Cardiac fibroblast (primary cell): Measurements from ENCODE around the gene LPCAT3.

Source experiments
- DNase-seq, 2 donors: peaks; one replicate each; pipeline versions ENCODE4 v3.0.0 to v3.0.0-alpha.2; 2010; ENCODE audit warnings: low read depth in 2 of 2
- H3K4me3 ChIP-seq, 2 donors: replicated peaks in 1 of 2; 1 replicate in 1 of 2; 2 replicates in 1 of 2; pipeline ENCODE4 v1.5.1; 2011; ENCODE audit warnings: low read depth in 2 of 2, low read length in 2 of 2, mild to moderate bottlenecking in 2 of 2, moderate library complexity in 1 of 2
- CTCF ChIP-seq: IDR thresholded peaks from one replicate; pipeline ENCODE4 v1.5.1; 2011; ENCODE audit warnings: low read depth, mild to moderate bottlenecking, low read length, inconsistent platforms

The LPCAT3 gene

GRCh38 chr12:7009512-7009911 is 8.8 kb downstream of the LPCAT3 start:
- TF ChIP-seq CTCF = no peak
- DNase-seq = no peak
- H3K4me3 ChIP-seq = no peak overlapping the region

DNA sequence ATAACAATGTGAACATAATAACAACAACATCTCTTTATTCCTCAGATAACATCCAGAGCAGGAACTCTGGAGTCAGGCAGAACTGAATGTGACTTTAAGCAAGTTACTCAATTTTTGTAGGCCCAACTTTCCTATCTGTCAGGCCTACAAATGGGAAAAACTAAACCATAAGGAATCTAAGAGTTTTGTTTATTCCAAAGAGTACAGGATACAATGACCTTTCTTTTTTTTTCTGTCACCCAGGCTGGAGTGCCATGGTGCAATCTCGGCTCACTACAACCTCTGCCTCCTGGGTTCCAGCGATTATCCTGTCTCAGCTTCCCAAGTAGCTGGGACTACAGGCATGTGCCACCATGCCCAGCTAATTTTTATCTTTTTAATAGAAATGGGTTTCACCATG is 9.4 kb downstream of the LPCAT3 start:
- no peak for TF ChIP-seq CTCF
- no peak overlapping the region for H3K4me3 ChIP-seq
- DNase-seq = no peak

DNA sequence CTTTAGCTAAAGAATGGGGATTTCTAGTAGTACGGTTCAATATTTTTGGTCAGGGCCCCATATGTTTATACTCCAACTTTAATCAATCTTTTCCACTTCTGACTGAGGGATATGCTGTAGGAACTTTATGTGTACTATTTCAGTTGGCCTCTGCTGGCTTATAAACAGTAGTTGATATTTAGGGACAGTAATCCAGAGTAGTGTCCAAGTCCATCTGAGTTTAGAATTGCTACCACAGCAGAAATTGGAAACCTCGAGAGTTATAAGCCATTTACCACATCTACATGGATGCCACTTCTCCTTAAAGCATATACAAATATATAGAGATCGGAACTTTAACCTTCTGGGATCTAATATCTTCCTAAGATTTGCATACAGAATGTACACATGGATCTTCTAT is 11.6 kb downstream of the LPCAT3 start:
- H3K4me3 ChIP-seq = no peak overlapping the region
- TF ChIP-seq CTCF = no peak
- DNase-seq = no peak

DNA sequence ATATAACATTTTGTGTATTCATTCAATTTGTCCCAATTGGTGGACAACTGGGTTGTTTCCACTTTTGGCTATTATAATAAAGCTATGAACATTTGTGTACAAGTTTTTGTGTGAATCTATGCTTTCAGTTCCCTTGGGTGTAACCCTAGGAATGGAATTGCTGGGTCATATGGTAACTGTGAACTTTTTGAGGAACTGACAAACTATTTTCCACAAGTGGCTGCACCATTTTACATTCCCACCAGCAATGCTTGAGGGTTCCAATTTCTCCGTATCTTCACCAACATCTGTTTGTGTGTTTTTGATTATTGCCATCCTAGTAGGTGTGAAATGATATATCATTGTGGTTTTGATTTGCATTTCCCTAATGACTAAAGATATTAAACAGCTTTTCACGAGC is 13.0 kb downstream of the LPCAT3 start:
- no peak for DNase-seq
- no peak for TF ChIP-seq CTCF
- H3K4me3 ChIP-seq = no peak overlapping the region

GRCh38 chr12:7004840-7005239 is 13.4 kb downstream of the LPCAT3 start:
- TF ChIP-seq CTCF = no peak
- no peak overlapping the region for H3K4me3 ChIP-seq
- DNase-seq = no peak

- TF ChIP-seq CTCF = no peak
- DNase-seq = no peak
- H3K4me3 ChIP-seq = no peak overlapping the region
These were observed 13.9 kb downstream of the LPCAT3 start for GRCh38 chr12:7004287-7004803.

- no peak for DNase-seq
- no peak for TF ChIP-seq CTCF
- no peak overlapping the region for H3K4me3 ChIP-seq
These were observed 16.2 kb downstream of the LPCAT3 start for GRCh38 chr12:7001921-7002591.
